Upper lobe of right lung (tissue), 1 donor: ENCODE results near the gene TFF1. TPM values are rescaled to one million over a fixed set of nuclear protein-coding genes. Genes with fewer than 3 reads are reported as not detected.

Experiments
- ATAC-seq: fragments of 200-7000 bp; cut with Tn5 transposase; one replicate; pipeline ENCODE4 v1.9.1; 2020; ENCODE audit warnings: mild to moderate bottlenecking, moderate library complexity
- DNase-seq: peaks from one replicate; pipeline ENCODE4 v3.0.0-alpha.2; 2020
- H3K27ac ChIP-seq: fragments of 200-600 bp; one replicate; pipeline ENCODE4 v1.8.0; 2022
- H3K27me3 ChIP-seq: fragments of 200-600 bp; one replicate; pipeline ENCODE4 v1.8.0; 2022; ENCODE audit warnings: mild to moderate bottlenecking
- H3K36me3 ChIP-seq: fragments of 200-600 bp; one replicate; pipeline ENCODE4 v1.8.0; 2022
- H3K4me1 ChIP-seq: fragments of 200-600 bp; one replicate; pipeline ENCODE4 v1.8.0; 2022
- H3K4me3 ChIP-seq: fragments of 200-600 bp; one replicate; pipeline ENCODE4 v1.8.0; 2022; ENCODE audit warnings: mild to moderate bottlenecking
- H3K9me3 ChIP-seq: fragments of 200-600 bp; one replicate; pipeline ENCODE4 v1.8.0; 2022
- CTCF ChIP-seq: fragments of 200-600 bp; IDR thresholded peaks from one replicate; pipeline ENCODE4 v1.8.0; 2022; ENCODE audit warnings: antibody characterized with exemption
- intact Hi-C: fragments of 100-400 bp; cut with DNase I; formaldehyde crosslinking; loops from one replicate; pipeline ENCODE4 v1.11.0; 2022
- total RNA-seq: library from RNA; stranded (reverse); fragmentation: NEBNext Ultra II Directional; extraction: Animal tissue kit (Norgen Biotek cat#: 25700); gene quantifications from one replicate; pipeline ENCODE4 v1.2.1, GENCODE V29; 2021
- donor health status: DM: no; HTN: yes; CAD: no; lungs with severe emphysema.

TFF1 gene
- total RNA-seq, 1 donor from 2014 or later, result not detected

- intact Hi-C loops, result no loop called here
- no peaks in the 10 kb centered on the region for H3K4me1 ChIP-seq
- DNase-seq (peak; percentile 47), ATAC-seq (no peak)
- H3K27me3 ChIP-seq, result no peaks in the 10 kb centered on the region
- H3K36me3 ChIP-seq, result no peaks in the 10 kb centered on the region
- H3K4me3 ChIP-seq, result no peak overlapping the region
- no peaks in the 10 kb centered on the region for H3K9me3 ChIP-seq
- TF ChIP-seq CTCF, result no peak
- H3K27ac ChIP-seq, result no peak overlapping the region
These were observed 15.9 kb downstream of the TFF1 start for GRCh38 chr21:42350318-42350910.

GRCh38 chr21:42349420-42350317 lies 16.7 kb downstream of the TFF1 start:
- no peaks in the 10 kb centered on the region for H3K9me3 ChIP-seq
- H3K4me3 ChIP-seq, result no peak overlapping the region
- no peak for TF ChIP-seq CTCF
- H3K4me1 ChIP-seq, result no peaks in the 10 kb centered on the region
- no peaks in the 10 kb centered on the region for H3K36me3 ChIP-seq
- DNase-seq, result peak; percentile 51
- intact Hi-C loops, result no loop called here
- no peak for ATAC-seq
- no peak overlapping the region for H3K27ac ChIP-seq
- H3K27me3 ChIP-seq, result no peaks in the 10 kb centered on the region

- DNase-seq, result peak; percentile 16
- no peak overlapping the region for H3K27ac ChIP-seq
- H3K27me3 ChIP-seq, result no peaks in the 10 kb centered on the region
- intact Hi-C loops, result no loop called here
- H3K4me3 ChIP-seq, result no peak overlapping the region
- no peak for ATAC-seq
- no peak for TF ChIP-seq CTCF
- no peaks in the 10 kb centered on the region for H3K36me3 ChIP-seq
- no peaks in the 10 kb centered on the region for H3K4me1 ChIP-seq
- no peaks in the 10 kb centered on the region for H3K9me3 ChIP-seq
These were observed 17.6 kb downstream of the TFF1 start for GRCh38 chr21:42348762-42349161.

GRCh38 chr21:42347601-42348327 lies 18.6 kb downstream of the TFF1 start:
- intact Hi-C loops, result no loop called here
- no peak for TF ChIP-seq CTCF
- Histone ChIP-seq H3K9me3 (no peaks in the 10 kb centered on the region), H3K4me3 (no peak overlapping the region), H3K4me1 (no peaks in the 10 kb centered on the region), H3K36me3 (no peaks in the 10 kb centered on the region), H3K27ac (no peak overlapping the region), H3K27me3 (no peaks in the 10 kb centered on the region)
- no peak for ATAC-seq
- peak; percentile 35 for DNase-seq

- ATAC-seq (no peak), DNase-seq (no peak)
- Histone ChIP-seq H3K27ac (no peak overlapping the region), H3K27me3 (no peaks in the 10 kb centered on the region), H3K4me3 (no peak overlapping the region), H3K9me3 (no peaks in the 10 kb centered on the region), H3K4me1 (no peaks in the 10 kb centered on the region), H3K36me3 (no peaks in the 10 kb centered on the region)
- no peak for TF ChIP-seq CTCF
- intact Hi-C loops, result no loop called here
These were observed 19.3 kb downstream of the TFF1 start for GRCh38 chr21:42346866-42347600.
